ENCODE data around the gene EFL1. TPM values are rescaled to one million over a fixed set of nuclear protein-coding genes. Genes with fewer than 3 reads are reported as not detected.

EFL1 gene
- total RNA-seq, 4 donors from 2014 or later, result 12.9 to 25.1 (median 15.2) TPM

DNA sequence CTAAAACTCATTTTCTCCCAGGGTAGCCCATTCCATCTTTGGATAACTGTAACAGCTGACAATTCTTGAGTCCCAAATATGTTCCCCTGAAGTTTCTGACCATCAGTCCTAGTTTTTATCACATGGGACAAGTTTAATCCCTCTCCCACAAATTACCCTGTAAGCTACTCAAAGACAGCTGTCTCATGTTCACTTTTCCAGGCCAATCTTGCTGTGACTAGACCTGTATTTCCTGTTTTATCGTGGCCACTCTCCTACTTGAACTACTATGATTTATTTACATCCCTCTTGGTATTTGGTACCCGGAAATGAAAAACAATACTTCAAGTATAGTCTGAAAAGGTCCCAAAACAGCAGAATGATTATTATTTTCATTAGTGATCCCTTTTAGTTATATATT, 121.6 kb downstream of the EFL1 start:
- no peaks in the 10 kb centered on the region for H3K9me3 ChIP-seq
- H3K4me1 ChIP-seq, result no peaks in the 10 kb centered on the region
- DNase-seq, result no peak
- no peak for TF ChIP-seq POLR2A (IDR thresholded peaks at IDR 0.05)
- no peak for ATAC-seq
- peaks cover 0 to 20% of the 10 kb centered on the region in 2 donors for H3K36me3 ChIP-seq
- H3K27me3 ChIP-seq, result no peaks in the 10 kb centered on the region
- intact Hi-C loops (cut with DNase I; ENCODE audit: low total_unique reads) (loop anchor here (2.0 to 10.0 kb wide), 3 partner anchors 56 to 660 kb away; partner anchors contain the start of gene MEX3B), in situ Hi-C loops (cut with MboI; ENCODE audit: low sequenced_read_pairs in 4 of 4) (no loop called here)
- H3K27ac ChIP-seq, result no peak overlapping the region
- no peak overlapping the region for H3K4me3 ChIP-seq

DNA sequence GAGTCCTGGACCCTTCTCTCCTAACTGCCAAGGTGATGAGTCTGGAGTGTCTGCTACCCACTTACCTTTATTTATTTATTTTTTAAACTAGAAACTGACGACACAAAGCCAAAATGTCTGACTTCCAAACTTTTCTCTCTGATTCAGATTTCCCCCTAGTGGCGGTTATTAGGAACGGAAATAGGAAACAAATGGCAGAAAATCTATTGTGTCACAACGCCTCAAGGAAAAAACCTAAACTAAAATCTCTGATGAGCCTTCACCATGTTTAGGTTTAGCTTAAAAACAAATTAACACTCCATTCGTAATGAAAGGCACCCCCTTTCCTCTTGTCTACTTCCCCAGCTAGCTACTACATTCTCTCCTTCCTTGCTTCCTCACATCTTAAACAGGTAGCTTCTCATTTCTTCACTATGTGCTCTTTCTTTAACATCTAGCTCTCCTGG, 122.7 kb downstream of the EFL1 start:
- Histone ChIP-seq H3K4me3 (no peak overlapping the region), H3K4me1 (no peaks in the 10 kb centered on the region), H3K9me3 (no peaks in the 10 kb centered on the region), H3K27me3 (no peaks in the 10 kb centered on the region), H3K36me3 (peaks cover 0 to 20% of the 10 kb centered on the region in 2 donors), H3K27ac (no peak overlapping the region)
- no peak for ATAC-seq
- intact Hi-C loops (cut with DNase I; ENCODE audit: low total_unique reads), result loop anchor here (2.0 to 10.0 kb wide), 3 partner anchors 57 to 659 kb away; partner anchors contain the start of gene MEX3B
- in situ Hi-C loops (cut with MboI; ENCODE audit: low sequenced_read_pairs in 4 of 4), result no loop called here
- no peak for DNase-seq
- TF ChIP-seq POLR2A (IDR thresholded peaks at IDR 0.05), result no peak
- peak; percentile 38 to 70 (median 63) for TF ChIP-seq CTCF (IDR thresholded peaks at IDR 0.05 in 4 of 5, conservative IDR thresholded peaks at IDR 0.05 in 1 of 5)

- Histone ChIP-seq H3K36me3 (peaks cover 0 to 20% of the 10 kb centered on the region in 2 donors), H3K9me3 (no peaks in the 10 kb centered on the region), H3K27me3 (no peaks in the 10 kb centered on the region), H3K4me3 (no peak overlapping the region), H3K4me1 (no peaks in the 10 kb centered on the region), H3K27ac (no peak overlapping the region)
- no peak for ATAC-seq
- TF ChIP-seq POLR2A (IDR thresholded peaks at IDR 0.05) (no peak), CTCF (IDR thresholded peaks at IDR 0.05 in 4 of 5, conservative IDR thresholded peaks at IDR 0.05 in 1 of 5) (no peak)
- intact Hi-C loops (cut with DNase I; ENCODE audit: low total_unique reads), result no loop called here
- no peak for DNase-seq
- in situ Hi-C loops (cut with MboI; ENCODE audit: low sequenced_read_pairs in 4 of 4), result no loop called here
Measured at GRCh38 chr15:82138306-82138705, 124.2 kb downstream of the EFL1 start.

DNA sequence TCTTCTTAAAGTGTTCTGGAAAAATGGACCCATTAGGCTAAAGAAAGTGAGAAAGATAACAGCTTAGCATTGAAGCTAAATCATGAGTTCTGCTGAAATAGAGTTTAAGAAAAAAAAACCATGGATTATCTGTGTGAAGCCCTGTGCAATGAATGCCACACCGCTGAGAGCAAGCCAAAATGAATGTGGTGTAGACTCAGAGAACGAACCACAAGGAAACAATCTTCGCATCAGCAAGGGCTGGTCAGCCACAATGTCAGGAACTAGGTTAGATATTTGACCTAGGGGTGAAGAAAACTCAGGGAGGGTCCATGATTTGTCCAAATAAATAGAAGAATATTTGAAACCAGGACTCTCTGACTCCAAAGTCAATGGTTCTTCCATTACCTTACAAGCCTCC, 125.3 kb downstream of the EFL1 start:
- ATAC-seq, result no peak
- no peak overlapping the region for H3K4me3 ChIP-seq
- H3K4me1 ChIP-seq, result no peaks in the 10 kb centered on the region
- H3K9me3 ChIP-seq, result no peaks in the 10 kb centered on the region
- no peak for DNase-seq
- TF ChIP-seq POLR2A (IDR thresholded peaks at IDR 0.05) (no peak), CTCF (IDR thresholded peaks at IDR 0.05 in 4 of 5, conservative IDR thresholded peaks at IDR 0.05 in 1 of 5) (no peak)
- no peaks in the 10 kb centered on the region for H3K27me3 ChIP-seq
- in situ Hi-C loops (cut with MboI; ENCODE audit: low sequenced_read_pairs in 4 of 4) (no loop called here), intact Hi-C loops (cut with DNase I; ENCODE audit: low total_unique reads) (no loop called here)
- peaks cover 0 to 20% of the 10 kb centered on the region in 2 donors for H3K36me3 ChIP-seq
- no peak overlapping the region for H3K27ac ChIP-seq

- Histone ChIP-seq H3K36me3 (peaks cover 0 to 20% of the 10 kb centered on the region in 2 donors), H3K27me3 (no peaks in the 10 kb centered on the region), H3K4me1 (no peaks in the 10 kb centered on the region), H3K27ac (no peak overlapping the region), H3K9me3 (no peaks in the 10 kb centered on the region), H3K4me3 (no peak overlapping the region)
- DNase-seq (no peak), ATAC-seq (no peak)
- intact Hi-C loops (cut with DNase I; ENCODE audit: low total_unique reads) (no loop called here), in situ Hi-C loops (cut with MboI; ENCODE audit: low sequenced_read_pairs in 4 of 4) (no loop called here)
- TF ChIP-seq POLR2A (IDR thresholded peaks at IDR 0.05) (no peak), CTCF (IDR thresholded peaks at IDR 0.05 in 4 of 5, conservative IDR thresholded peaks at IDR 0.05 in 1 of 5) (no peak)
Measured at GRCh38 chr15:82136120-82136519, 126.4 kb downstream of the EFL1 start.

Measured in gastrocnemius medialis (tissue), 4 donors.